Measurements from ENCODE around the gene ZNF410.
"Not testable (repeated sequence)": the region's sequence is repeated elsewhere in the genome, so short reads cannot be mapped to it uniquely, and the experiment has no call there.

The ZNF410 gene

GRCh38 chr14:73886449-73887317 lies at the start of gene ZNF410:
Gene ZNF410, plus strand, starts transcription at chr14:73886859. Its CDS starts 5,317 bp downstream, at chr14:73892176.
- peak; percentile 100 for DNase-seq (ENCODE audit: insufficient read length, low spot score)
- FAIRE-seq: peak; percentile 99

GRCh38 chr14:73838293-73839034 lies 48.2 kb upstream of the ZNF410 start:
- DNase-seq (ENCODE audit: insufficient read length, low spot score); FAIRE-seq: not testable (repeated sequence)

GRCh38 chr14:73842201-73842600 lies 44.5 kb upstream of the ZNF410 start:
- DNase-seq (ENCODE audit: insufficient read length, low spot score) (no peak), FAIRE-seq (peak; percentile 86)

- no peak for FAIRE-seq
- DNase-seq (ENCODE audit: insufficient read length, low spot score): no peak
These were observed 43.8 kb upstream of the ZNF410 start for GRCh38 chr14:73842851-73843250.

- no peak for FAIRE-seq
- DNase-seq (ENCODE audit: insufficient read length, low spot score): no peak
These were observed 43.4 kb upstream of the ZNF410 start for GRCh38 chr14:73843296-73843695.

GRCh38 chr14:73846947-73847346 lies 39.7 kb upstream of the ZNF410 start:
- DNase-seq (ENCODE audit: insufficient read length, low spot score) (no peak), FAIRE-seq (no peak)

GRCh38 chr14:73851000-73851399 lies 35.7 kb upstream of the ZNF410 start:
- DNase-seq (ENCODE audit: insufficient read length, low spot score) (no peak), FAIRE-seq (peak; percentile 88)

GRCh38 chr14:73851567-73852382 lies 34.9 kb upstream of the ZNF410 start, which contains the start of gene PTGR2:
Gene PTGR2, plus strand, starts transcription at chr14:73851831. Its CDS starts 7,032 bp downstream, at chr14:73858863.
- FAIRE-seq (peak; percentile 99), DNase-seq (ENCODE audit: insufficient read length, low spot score) (peak; percentile 100)

- no peak for FAIRE-seq
- DNase-seq (ENCODE audit: insufficient read length, low spot score): no peak
These were observed 27.5 kb upstream of the ZNF410 start for GRCh38 chr14:73859145-73859544.

- no peak for FAIRE-seq
- no peak for DNase-seq (ENCODE audit: insufficient read length, low spot score)
These were observed 25.6 kb upstream of the ZNF410 start for GRCh38 chr14:73861073-73861472.

GRCh38 chr14:73862480-73862879 lies 24.2 kb upstream of the ZNF410 start:
- no peak for DNase-seq (ENCODE audit: insufficient read length, low spot score)

GRCh38 chr14:73863209-73863608 lies 23.4 kb upstream of the ZNF410 start:
- DNase-seq (ENCODE audit: insufficient read length, low spot score) (no peak), FAIRE-seq (no peak)

More at GRCh38 chr14:73862480-73862879, 24.2 kb upstream of the ZNF410 start:
- FAIRE-seq: no peak

- no peak for FAIRE-seq
- DNase-seq (ENCODE audit: insufficient read length, low spot score): no peak
These were observed 21.0 kb upstream of the ZNF410 start for GRCh38 chr14:73865534-73866113.

GRCh38 chr14:73869754-73870153 lies 16.9 kb upstream of the ZNF410 start:
- DNase-seq (ENCODE audit: insufficient read length, low spot score); FAIRE-seq: not testable (repeated sequence)

GRCh38 chr14:73870525-73871235 lies 16.0 kb upstream of the ZNF410 start:
- DNase-seq (ENCODE audit: insufficient read length, low spot score) (no peak), FAIRE-seq (no peak)

GRCh38 chr14:73873660-73874059 lies 13.0 kb upstream of the ZNF410 start:
- FAIRE-seq (no peak), DNase-seq (ENCODE audit: insufficient read length, low spot score) (no peak)

- FAIRE-seq: no peak
- no peak for DNase-seq (ENCODE audit: insufficient read length, low spot score)
These were observed 8.9 kb upstream of the ZNF410 start for GRCh38 chr14:73877790-73878189.

- DNase-seq (ENCODE audit: insufficient read length, low spot score): no peak
These were observed 8.2 kb upstream of the ZNF410 start for GRCh38 chr14:73878436-73878835.

GRCh38 chr14:73879027-73879426 lies 7.6 kb upstream of the ZNF410 start:
- DNase-seq (ENCODE audit: insufficient read length, low spot score): no peak
- FAIRE-seq: peak; percentile 93

More at GRCh38 chr14:73878436-73878835, 8.2 kb upstream of the ZNF410 start:
- peak; percentile 86 for FAIRE-seq

All from HTR-8/SVneo (cell line).